Thyroid gland (tissue), 4 donors: Measurements from ENCODE around the gene AJAP1.

Source experiments
- CTCF ChIP-seq, 6 experiments: fragments of 200-600 bp in 3 of 6; fragments of 450-650 bp in 3 of 6; sonication (generic) in 3 of 6; IDR thresholded peaks; one replicate each; pipeline ENCODE4 v1.5.1; 2016 to 2019; ENCODE audit warnings: antibody characterized with exemption in 6 of 6, mild to moderate bottlenecking in 2 of 6, inconsistent platforms in 1 of 6, moderate library complexity in 1 of 6
- POLR2A ChIP-seq, 2 donors: fragments of 450-650 bp; IDR thresholded peaks; one replicate each; pipeline ENCODE4 v1.6.1; 2017; ENCODE audit warnings: antibody characterized with exemption in 2 of 2, mild to moderate bottlenecking in 2 of 2, moderate library complexity in 1 of 2

DNA sequence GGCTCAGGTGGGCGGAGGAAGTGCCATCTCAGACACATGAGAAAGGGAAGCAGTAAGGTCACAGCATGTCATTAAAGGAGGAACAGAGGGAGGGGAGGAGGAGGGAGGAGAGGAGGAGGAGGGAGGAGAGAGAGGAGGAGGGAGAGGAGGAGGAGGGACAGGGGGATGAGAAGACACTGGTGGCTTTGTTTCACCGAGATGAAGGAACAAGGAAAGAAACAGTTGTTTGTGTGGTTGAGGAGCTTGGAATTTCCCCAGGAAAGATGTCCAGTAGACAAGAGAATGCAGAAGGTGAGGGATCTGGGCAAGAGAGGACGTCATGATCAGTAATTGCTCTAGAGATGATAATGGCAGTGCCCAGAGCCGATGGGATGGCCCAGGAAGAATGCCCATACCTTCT is 97.7 kb downstream of the AJAP1 start:
- TF ChIP-seq CTCF (IDR thresholded peaks at IDR 0.05) (no peak), POLR2A (IDR thresholded peaks at IDR 0.05) (no peak)
